K562 (cell line): Measurements from ENCODE around the gene PYROXD2. TPM values are rescaled to one million over a fixed set of nuclear protein-coding genes. Genes with fewer than 3 reads are reported as not detected.

ENCODE experiments used
- ERF ChIP-seq: fragments of 450-650 bp; formaldehyde crosslinking; IDR thresholded peaks from 2 replicates; pipeline ENCODE4 v1.4.0; 2020; ENCODE audit warnings: mild to moderate bottlenecking, mixed read lengths
- LCOR ChIP-seq: sonication (generic); formaldehyde crosslinking; IDR thresholded peaks from 2 replicates; pipeline ENCODE4 v1.8.0; 2022; ENCODE audit warnings: mild to moderate bottlenecking, missing genetic modification reagents
- NR4A1 ChIP-seq, 2 experiments: fragments of 250-450 bp in 1 of 2; fragments of 450-650 bp in 1 of 2; sonication (Bioruptor Pico) in 1 of 2; IDR thresholded peaks; 2 replicates each; pipeline versions ENCODE4 v1.4.0 to v1.6.1; 2016 to 2020; ENCODE audit warnings: mild to moderate bottlenecking in 2 of 2, missing compliant biosample characterization in 1 of 2, missing genetic modification characterization in 1 of 2, moderate library complexity in 1 of 2
- RBM25 ChIP-seq: fragments of 200-400 bp; formaldehyde crosslinking; IDR thresholded peaks from 2 replicates; pipeline ENCODE4 v1.6.1; 2018; ENCODE audit warnings: low read length, low read depth, moderate library complexity; ENCODE audit not compliant: severe bottlenecking
- RERE ChIP-seq: sonication (generic); formaldehyde crosslinking; IDR thresholded peaks from 2 replicates; pipeline ENCODE4 v1.8.0; 2023; ENCODE audit warnings: missing genetic modification reagents, mild to moderate bottlenecking, borderline replicate concordance
- SETDB1 ChIP-seq: IDR thresholded peaks from one replicate; pipeline ENCODE4 v1.6.1; 2012; ENCODE audit warnings: low read length, control low read depth, inconsistent platforms
- ZNF324 ChIP-seq: fragments of 250-450 bp; sonication (Bioruptor Pico); IDR thresholded peaks from 2 replicates; pipeline ENCODE4 v1.4.0; 2020; ENCODE audit warnings: mild to moderate bottlenecking
- polyA plus RNA-seq, 8 experiments: library from polyadenylated mRNA; depleted of rRNA in 4 of 8; stranded (reverse) in 5 of 8; unstranded in 3 of 8; fragments of >200 nt; fragmentation: Nextera tagmentation in 2 of 8; fragmentation: Illumina TruSeq in 1 of 8; extraction: Ambion mirVana in 2 of 8; extraction: Trizol in 1 of 8; gene quantifications; 2 replicates each; pipeline versions ENCODE4 v1.2.1 to v1.2.3, GENCODE V29; 2011 to 2014; ENCODE audit warnings: inconsistent platforms in 1 of 8, missing spikeins in 1 of 8
- total RNA-seq, 7 experiments: library from RNA; depleted of rRNA in 6 of 7; stranded (reverse); fragments of >200 nt in 6 of 7; fragmentation: Illumina TruSeq in 2 of 7; extraction: Trizol in 2 of 7; gene quantifications; 2 replicates each; pipeline versions ENCODE4 v1.2.1 to v1.2.3, GENCODE V29; 2011 to 2021; ENCODE audit warnings: low replicate concordance in 1 of 7

PYROXD2 gene
- total and polyA plus RNA-seq, 9 of the 15 experiments (the other 6 are each of a cell fraction or from before 2014, with no cell fraction given) = 0.14 to 1.4 (median 0.58) TPM

- TF ChIP-seq SETDB1 (no peak), ERF (CRISPR knock-in tag) (no peak), RERE (no peak), ZNF324 (CRISPR knock-in tag) (no peak), LCOR (CRISPR knock-in tag) (no peak), RBM25 (no peak), NR4A1 (CRISPR knock-in tag; IDR thresholded peaks at IDR 0.05) (no peak), NR4A1 (tag; IDR thresholded peaks at IDR 0.05) (no peak)
Observed at GRCh38 chr10:98364432-98365102, 50.4 kb downstream of the PYROXD2 start (continued).
